ENCODE data around the gene ANXA1.

DNA sequence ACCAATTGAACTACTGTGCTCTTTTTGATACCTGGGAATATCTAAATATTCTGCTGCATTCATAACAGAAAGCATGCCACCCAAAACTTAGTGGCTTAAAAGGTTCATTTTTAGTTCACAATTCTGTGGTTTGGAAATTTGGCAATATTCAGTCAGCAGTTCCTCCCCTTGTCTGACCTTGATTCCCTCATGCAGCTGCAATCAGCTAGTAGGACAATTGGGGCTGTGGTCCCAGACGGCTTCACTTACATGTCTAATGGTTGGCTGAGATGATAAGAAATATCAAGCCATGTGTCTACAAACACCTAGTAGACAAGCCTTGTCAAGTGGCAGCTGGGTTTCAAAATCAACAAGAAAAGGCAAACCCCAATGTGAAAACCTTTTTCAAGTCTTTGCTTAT is 51.3 kb downstream of the ANXA1 start:
- TF ChIP-seq, protein P1, sequence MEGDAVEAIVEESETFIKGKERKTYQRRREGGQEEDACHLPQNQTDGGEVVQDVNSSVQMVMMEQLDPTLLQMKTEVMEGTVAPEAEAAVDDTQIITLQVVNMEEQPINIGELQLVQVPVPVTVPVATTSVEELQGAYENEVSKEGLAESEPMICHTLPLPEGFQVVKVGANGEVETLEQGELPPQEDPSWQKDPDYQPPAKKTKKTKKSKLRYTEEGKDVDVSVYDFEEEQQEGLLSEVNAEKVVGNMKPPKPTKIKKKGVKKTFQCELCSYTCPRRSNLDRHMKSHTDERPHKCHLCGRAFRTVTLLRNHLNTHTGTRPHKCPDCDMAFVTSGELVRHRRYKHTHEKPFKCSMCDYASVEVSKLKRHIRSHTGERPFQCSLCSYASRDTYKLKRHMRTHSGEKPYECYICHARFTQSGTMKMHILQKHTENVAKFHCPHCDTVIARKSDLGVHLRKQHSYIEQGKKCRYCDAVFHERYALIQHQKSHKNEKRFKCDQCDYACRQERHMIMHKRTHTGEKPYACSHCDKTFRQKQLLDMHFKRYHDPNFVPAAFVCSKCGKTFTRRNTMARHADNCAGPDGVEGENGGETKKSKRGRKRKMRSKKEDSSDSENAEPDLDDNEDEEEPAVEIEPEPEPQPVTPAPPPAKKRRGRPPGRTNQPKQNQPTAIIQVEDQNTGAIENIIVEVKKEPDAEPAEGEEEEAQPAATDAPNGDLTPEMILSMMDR (IDR thresholded peaks at IDR 0.05), result no peak
- TF ChIP-seq POLR2AphosphoS5 (IDR thresholded peaks at IDR 0.05) (no peak), POLR2A (IDR thresholded peaks at IDR 0.05) (no peak)
